ENCODE measurements around the gene C1orf115.
A peak's percentile ranks its signal among the peaks of the same experiment; 100 is the strongest.
"Not testable (repeated sequence)": the region's sequence is repeated elsewhere in the genome, so short reads cannot be mapped to it uniquely, and the experiment has no call there.

The C1orf115 gene

DNA sequence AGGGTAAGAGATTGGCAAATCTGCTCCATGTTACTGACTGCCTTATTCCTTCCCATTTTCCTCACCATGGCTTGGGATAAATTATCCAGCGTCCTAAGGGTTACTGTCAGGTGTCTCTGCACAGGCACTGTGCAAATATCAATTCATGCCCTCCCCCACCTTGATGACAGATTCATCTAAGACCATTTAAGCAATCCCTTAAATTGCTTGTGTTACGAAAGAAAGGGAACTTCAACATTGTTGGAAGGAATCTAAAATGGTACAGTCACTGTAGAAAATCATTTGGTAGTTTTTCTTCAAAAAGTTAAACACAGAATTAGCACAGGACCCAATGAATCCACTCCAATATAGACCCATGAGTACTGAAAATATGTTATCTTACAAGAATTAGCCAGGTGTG is 40.3 kb downstream of the C1orf115 start:
- DNase-seq, result no peak

DNA sequence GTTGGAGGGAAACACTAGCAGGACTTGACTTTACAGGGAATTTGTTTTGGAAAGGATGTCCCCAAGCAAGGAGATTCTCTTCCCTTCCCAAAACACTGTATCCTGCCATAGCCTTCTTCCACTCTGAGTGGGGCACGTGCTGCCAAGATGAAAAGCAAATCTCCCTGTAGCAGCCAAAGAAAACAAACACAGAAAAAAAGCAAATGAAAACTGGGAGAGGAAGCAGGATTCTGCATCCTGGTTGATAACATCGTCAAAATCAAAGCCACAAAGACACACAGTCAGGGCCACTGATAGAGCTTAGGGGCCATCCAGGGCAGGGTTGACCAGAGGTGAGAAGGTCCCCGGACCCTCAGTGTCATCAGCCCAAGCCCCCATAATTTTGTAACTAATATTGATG is 42.0 kb downstream of the C1orf115 start:
- DNase-seq, result no peak

- no peak for DNase-seq
Observed at GRCh38 chr1:220732621-220733020, 42.5 kb downstream of the C1orf115 start.

GRCh38 chr1:220733086-220733601 is 43.0 kb downstream of the C1orf115 start:
- peak; percentile 87 for DNase-seq

DNA sequence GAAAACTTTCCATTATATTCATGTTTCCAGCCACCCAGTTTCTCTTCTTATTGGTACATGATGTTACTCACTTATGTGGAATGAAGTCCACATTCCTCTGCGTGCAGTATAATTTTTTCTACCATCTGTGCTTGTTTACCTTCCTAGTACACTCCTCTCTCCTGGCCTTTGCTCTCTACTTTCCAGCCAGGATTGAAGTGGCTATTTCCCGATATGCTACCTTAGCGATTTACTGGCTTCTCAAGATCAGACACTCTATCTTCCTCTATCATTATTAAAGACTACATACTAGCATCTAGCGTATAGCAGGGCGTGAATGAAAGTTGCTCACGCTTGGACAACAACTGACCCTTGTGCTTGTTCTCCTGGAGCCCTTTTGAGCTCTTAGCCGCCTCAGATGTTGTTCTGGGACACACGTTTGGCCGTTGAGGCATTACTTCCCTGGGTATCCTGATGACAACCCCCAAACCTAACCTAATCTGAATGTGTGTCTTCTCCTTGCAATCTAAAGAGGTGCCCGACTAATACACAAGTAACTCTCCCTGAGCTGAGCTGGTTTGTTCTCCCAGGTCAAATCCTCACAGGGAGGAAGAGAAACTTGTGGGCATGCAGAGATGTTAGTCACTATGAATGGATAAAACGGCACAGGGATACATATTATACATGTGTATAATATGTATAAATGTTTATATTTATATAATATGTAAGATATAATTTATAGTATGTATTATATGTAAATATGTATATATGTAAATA is 44.6 kb downstream of the C1orf115 start:
- DNase-seq, result no peak

DNA sequence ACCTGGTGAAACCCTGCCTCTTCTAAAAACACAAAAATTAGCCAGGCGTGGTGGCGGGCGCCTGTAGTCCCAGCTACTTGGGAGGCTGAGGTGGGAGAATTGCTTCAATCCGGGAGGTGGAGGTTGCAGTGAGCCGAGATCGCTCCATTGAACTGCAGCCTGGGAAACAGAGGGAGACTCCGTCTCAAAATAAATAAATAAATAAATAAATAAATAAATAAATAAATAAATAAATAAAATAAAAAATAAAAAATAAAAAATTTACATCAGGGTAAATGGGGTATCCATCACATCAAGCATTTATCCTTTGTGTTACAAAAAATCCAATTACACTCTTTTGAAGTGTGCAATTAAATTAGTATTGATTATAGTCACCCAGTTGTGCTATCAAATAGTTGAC is 46.1 kb downstream of the C1orf115 start:
- DNase-seq, result not testable (repeated sequence)

DNA sequence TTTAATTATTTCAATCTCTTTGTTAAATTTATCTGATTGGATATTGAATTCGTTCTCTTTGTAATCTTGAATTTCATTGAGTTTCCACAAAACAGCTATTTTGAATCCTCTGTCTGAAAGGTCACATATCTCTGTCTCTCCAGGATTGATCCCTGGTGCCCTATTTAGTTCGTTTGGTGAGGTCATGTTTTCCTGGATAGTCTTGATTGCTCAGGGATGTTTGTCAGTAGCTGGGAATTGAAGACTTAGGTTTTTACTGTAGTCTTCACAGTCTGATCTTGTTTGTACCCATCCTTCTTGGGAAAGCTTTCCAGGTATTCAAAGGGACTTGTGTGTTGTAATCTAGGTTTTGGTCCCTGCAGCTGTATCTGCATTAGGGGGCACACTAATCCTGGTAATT is 51.2 kb downstream of the C1orf115 start:
- no peak for DNase-seq

- no peak for DNase-seq
Observed at GRCh38 chr1:220741825-220742224, 51.7 kb downstream of the C1orf115 start.

GRCh38 chr1:220742520-220742919 is 52.4 kb downstream of the C1orf115 start:
- no peak for DNase-seq

DNA sequence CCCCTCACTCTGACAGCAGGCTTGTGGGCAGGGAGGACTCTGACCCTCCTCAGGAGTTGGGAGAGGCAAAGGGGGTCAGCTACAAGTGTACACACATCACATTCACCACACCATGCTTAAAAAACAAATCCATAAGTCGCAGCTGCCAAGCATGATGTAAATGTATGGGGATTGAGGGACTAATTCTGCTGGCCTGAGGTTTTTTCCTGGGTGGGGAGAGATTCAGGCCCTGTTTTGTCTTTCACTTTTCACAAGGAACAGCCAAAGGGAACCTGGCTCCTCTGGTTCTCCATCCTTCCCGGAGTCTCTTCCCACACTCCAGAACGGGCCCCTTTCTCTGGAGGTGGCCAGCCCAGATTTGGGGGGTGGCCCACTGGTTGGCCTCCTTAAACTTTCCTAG is 56.7 kb downstream of the C1orf115 start:
- DNase-seq, result no peak

DNA sequence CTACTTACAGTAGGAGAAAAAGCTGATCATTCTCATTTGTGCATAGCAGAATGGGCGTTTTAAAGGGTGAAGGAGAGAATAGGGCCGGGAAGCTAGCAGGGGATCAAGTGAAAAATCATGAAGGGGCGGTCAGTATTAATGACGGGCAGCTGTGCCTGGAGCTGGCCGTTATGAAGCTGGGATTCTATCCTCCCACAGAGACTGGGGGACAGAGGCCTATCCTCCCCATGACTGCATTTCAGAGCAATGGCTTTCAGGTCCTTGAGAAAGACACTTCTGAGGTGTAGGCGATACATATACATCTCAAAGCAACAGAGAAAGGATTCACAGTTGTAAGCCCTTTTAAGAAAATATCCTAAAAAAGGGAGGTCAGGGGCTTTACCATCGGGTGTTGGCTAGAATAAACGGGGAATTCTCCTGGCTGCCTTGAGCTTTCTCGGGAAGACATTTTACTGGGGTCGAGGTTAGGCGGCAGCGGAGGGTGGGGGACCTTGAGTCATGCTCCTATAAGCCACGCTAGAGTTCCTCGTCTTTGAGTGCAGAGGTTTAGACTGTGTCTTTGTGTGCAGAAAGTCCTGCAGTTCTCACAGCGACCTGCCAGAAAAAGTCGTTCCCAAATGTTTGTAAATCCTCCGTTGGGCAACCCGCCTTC is 57.4 kb downstream of the C1orf115 start:
- DNase-seq, result no peak

- peak; percentile 89 for DNase-seq
Observed at GRCh38 chr1:220748089-220748934, 58.1 kb downstream of the C1orf115 start, which contains the start of gene MTARC2. Gene MTARC2 (plus strand): TSS chr1:220748322. CDS start chr1:220748532, 210 bp downstream.

Data from islet precursor cell (in vitro differentiated cells).